GM19452 (cell line): Measurements from ENCODE around the gene TMEM273.

Experiments
- ATAC-seq: cut with Tn5 transposase; IDR thresholded peaks from one replicate; pipeline ENCODE4 v1.9.1; 2021; ENCODE audit not compliant: unreplicated experiment

Gene TMEM273

GRCh38 chr10:49118430-49119074 is 69.6 kb downstream of the TMEM273 start:
- no peak for ATAC-seq

DNA sequence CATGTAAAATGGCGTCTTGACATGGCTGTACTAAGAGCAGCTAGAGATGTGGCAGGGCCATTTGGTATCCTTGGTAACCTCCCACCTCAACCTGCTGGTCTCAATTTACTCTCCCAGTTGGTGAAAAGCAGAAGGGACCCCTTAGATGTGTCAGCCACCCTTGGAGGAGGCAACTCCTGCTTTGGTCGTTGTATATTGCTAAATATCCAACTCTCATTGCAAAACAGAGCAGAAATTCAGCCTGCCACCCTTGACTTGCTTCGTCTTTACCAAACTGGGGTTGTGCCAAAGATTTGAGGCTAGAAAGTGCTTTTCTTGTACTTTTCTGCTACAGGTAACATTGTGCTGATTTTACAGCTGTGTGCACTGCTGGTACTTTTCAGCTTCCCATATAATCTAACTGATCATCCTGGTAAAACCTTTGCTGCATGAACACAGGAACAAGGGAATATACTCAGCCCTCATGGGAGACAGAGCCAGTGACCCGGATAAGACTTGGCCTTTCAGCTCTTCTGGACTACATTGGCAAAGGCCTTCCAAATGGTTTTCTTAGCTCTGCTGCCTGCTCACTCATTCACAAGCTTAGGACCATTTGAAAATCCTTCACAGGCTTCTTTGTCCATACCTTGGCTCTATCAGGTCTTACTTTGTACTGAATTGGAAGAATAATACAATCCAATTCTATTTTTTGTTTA is 70.7 kb downstream of the TMEM273 start:
- no peak for ATAC-seq

- ATAC-seq: no peak
Measured at GRCh38 chr10:49116509-49117375, 71.4 kb downstream of the TMEM273 start.

- ATAC-seq: no peak
Measured at GRCh38 chr10:49115796-49116508, 72.2 kb downstream of the TMEM273 start.

GRCh38 chr10:49115015-49115795 is 73.0 kb downstream of the TMEM273 start, which contains the start of gene VSTM4:
VSTM4 (minus strand) TSS chr10:49115522; CDS start chr10:49115485, 37 bp downstream.
- no peak for ATAC-seq

- ATAC-seq: no peak
Measured at GRCh38 chr10:49114718-49115014, 73.5 kb downstream of the TMEM273 start.

GRCh38 chr10:49113741-49114141 is 74.5 kb downstream of the TMEM273 start:
- no peak for ATAC-seq

DNA sequence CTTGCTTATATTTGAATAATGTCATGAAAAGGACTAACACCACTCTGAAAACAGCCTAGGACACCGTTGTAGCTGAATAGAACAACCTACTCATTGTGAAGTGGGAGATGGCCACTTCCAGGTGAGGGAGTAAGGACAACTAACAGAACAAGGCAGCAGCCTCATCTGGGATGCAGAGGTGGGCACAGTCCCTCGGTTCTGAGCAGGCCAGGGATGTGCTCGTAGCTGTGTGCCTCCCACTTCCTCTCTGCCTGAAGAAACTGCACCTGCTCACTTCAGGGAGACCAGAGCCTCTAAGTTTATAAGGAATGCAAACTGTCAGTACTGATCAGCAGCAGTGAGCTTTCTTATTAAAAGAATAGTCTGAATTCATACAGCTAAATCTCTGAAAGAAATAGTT is 75.3 kb downstream of the TMEM273 start:
- ATAC-seq: no peak

- ATAC-seq: no peak
Measured at GRCh38 chr10:49112098-49112497, 76.1 kb downstream of the TMEM273 start.

GRCh38 chr10:49111320-49111698 is 76.9 kb downstream of the TMEM273 start:
- no peak for ATAC-seq

- no peak for ATAC-seq
Measured at GRCh38 chr10:49110684-49111319, 77.4 kb downstream of the TMEM273 start.

DNA sequence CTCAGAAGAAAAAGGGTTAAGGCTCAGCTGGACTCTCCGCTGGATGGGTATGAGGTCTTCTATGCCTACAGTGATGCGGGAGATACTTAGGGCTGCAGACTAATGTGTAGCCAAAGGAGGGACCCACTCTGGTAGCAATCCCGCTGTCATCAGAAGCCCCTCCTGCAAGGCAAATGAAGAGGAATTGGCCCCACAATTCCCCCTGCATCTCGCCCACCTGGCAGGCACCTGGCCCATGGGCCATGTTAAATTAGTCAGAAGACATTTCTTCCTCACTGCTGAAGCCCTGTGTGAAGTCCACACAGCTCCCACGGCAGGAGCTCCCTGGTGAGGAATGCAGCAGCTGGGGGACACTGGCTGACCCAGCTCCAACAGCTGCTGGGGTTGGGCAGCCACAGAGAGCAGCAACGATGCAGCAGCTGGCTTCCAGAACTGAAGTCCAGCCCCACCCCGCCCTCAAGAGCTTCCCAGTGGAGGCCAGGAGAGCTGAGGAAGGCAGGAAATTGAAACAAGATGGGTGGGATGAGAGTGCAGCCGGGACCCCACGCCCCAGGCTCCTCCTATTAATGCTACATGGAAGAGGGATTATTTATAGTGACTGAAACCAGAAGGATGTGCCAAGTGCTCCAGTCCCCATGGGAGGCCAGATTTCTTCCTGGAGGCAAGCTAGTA is 78.4 kb downstream of the TMEM273 start:
- ATAC-seq: no peak

GRCh38 chr10:49108656-49109055 is 79.5 kb downstream of the TMEM273 start:
- ATAC-seq: no peak

DNA sequence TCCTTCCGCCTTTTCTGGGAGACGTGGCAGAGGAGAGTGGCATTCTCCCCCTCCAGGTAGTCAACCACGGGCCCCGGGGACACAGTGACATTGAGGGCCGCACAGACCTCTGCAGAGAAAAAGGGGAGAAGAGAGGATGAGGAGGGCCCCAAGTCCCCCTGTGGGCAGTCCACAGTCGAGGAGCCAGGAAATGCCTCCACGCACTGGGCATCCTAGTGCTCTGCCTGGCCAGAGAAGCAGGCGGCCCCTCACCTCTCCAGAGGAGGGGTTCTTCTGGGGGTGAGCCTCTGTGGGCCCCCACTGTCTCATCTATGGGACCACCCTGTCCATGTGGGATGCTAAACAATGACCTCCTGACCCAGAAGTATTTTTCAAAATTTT is 80.3 kb downstream of the TMEM273 start:
- no peak for ATAC-seq

GRCh38 chr10:49107111-49107886 is 80.9 kb downstream of the TMEM273 start:
- no peak for ATAC-seq

DNA sequence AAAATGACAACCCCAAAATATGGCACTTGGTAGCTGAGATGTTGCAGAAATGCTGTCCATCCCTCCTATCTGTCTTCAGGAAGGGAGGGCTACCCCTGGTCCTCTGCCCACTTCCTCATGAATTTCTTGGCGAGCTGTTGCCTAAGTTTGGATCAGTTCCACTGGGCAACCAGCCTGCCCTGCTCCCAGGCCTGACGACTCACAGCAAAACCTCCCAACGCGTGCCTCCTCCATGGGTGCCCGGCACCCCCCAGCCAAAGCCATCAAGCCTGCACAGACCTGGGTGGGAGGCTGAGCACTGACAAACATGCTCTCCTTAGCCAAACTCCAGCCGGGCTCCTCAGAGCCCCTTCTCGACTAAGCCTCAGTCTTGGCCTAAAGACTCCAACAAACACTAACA is 81.7 kb downstream of the TMEM273 start:
- no peak for ATAC-seq

GRCh38 chr10:49105076-49105475 is 83.1 kb downstream of the TMEM273 start:
- ATAC-seq: no peak
